ENCODE results near the gene ADAM17. TPM values are rescaled to one million over a fixed set of nuclear protein-coding genes. Genes with fewer than 3 reads are reported as not detected.
A peak's percentile ranks its signal among the peaks of the same experiment; 100 is the strongest.
"Not testable (repeated sequence)": the region's sequence is repeated elsewhere in the genome, so short reads cannot be mapped to it uniquely, and the experiment has no call there.

Gene ADAM17
- total RNA-seq, 2 experiments from 2014 or later, result 24.0 to 24.7 TPM

DNA sequence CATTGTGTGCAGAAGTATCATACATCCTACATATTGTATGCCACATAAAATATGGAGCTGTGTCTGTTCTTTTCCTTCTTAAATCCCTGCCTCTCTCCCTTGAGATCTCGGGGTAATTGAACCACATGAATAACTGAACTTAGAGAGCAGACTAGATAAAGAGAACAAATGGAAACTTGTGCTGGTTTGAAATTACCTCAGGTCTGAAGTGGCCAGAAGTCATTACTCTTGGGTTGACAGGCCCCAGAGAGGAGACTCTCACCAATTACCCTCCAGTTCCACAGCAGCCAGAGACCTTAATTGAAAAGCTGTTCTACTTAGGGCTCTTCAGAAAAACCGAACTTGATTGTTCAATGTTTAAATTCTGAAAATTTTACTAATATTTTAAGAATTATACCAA is 5.0 kb upstream of the ADAM17 start:
- Mint-ChIP-seq H3K9me3 (no peaks in the 10 kb centered on the region), H3K36me3 (peaks cover 5% of the 10 kb centered on the region), H3K4me3 (no peak overlapping the region), H3K27ac (peak overlapping the region; percentile 18), H3K27me3 (no peaks in the 10 kb centered on the region), H3K4me1 (ENCODE audit: low read depth) (peaks cover 11% of the 10 kb centered on the region)
- DNase-seq, result no peak
- intact Hi-C loops (cut with micrococcal nuclease), result no loop called here
- ChIA-PET POLR2A (no interaction called here), CTCF (no interaction called here)

DNA sequence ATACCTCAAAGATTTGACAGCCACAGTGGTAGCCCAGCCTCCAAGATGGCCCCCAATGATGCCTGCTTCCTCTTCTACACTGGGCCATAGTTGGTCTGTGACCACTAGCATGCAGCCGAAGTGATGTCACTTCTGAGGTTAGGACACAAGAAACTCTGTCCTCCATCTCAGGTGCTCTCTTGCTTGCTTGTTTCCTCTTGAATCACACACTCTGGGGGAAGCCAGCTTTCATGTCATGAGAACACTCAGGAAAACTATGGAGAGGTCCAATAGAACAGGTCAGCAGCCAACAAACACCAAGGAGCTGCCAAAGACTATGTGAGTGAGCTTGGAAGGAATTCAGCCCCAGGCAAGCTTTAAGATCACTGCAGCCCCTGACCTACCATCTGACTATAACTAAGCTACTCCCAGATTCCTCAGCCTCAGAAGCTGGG is 3.3 kb upstream of the ADAM17 start:
- no peak overlapping the region for H3K4me3 Mint-ChIP-seq
- CTCF ChIA-PET, result interaction anchor here (0.6 to 0.9 kb wide), 3 partner anchors 11 to 380 kb away, joined by 3 to 4 read pairs (median 3); no protein-coding TSS in a partner anchor
- DNase-seq, result no peak
- peaks cover 8% of the 10 kb centered on the region for H3K36me3 Mint-ChIP-seq
- H3K9me3 Mint-ChIP-seq, result no peaks in the 10 kb centered on the region
- POLR2A ChIA-PET, result no interaction called here
- H3K27ac Mint-ChIP-seq, result no peak overlapping the region
- H3K4me1 Mint-ChIP-seq (ENCODE audit: low read depth), result peaks cover 23% of the 10 kb centered on the region
- intact Hi-C loops (cut with micrococcal nuclease), result no loop called here
- H3K27me3 Mint-ChIP-seq, result no peaks in the 10 kb centered on the region

DNA sequence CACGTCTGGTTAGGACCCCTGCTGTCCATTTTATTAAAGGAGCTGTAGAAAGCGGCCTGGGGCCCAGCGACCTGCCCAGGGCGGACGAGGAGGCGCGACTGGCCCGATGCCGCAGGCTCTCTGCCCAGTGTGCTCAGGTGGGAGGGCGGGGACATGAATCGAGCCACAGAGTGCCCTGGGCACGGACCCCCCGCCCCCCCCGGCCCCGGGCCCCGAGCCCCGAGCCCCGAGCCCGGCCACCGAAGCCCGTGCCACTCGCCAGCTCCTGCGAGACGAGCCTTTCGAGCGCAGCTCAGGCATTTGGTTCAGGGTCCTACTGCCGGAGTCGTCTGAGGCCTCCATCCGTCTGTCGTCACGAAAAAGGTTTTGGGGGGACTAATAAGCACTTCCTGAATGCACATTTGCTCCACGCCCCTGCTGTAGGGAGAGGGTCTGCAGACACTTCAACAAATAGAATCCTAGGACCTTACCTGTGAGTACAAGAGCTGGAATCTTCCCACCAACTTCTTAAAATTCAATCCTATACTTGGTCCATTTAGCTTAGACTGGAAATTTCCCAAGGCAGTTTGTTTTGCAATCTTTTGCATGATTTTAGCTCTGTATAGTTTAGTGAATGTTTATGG is 602 bp upstream of the ADAM17 start:
- ChIA-PET CTCF (interaction anchor here (0.6 to 2.6 kb wide), 19 partner anchors 12 to 416 kb away, joined by 3 to 17 read pairs (median 4); partner anchors contain the start of genes CPSF3 and ITGB1BP1), POLR2A (interaction anchor here (0.6 to 3.3 kb wide), 26 partner anchors 9 to 287 kb away, joined by 3 to 38 read pairs (median 5); partner anchors contain the start of genes CPSF3, ITGB1BP1, TAF1B and YWHAQ)
- intact Hi-C loops (cut with micrococcal nuclease), result no loop called here
- Mint-ChIP-seq H3K27me3 (no peaks in the 10 kb centered on the region), H3K9me3 (no peaks in the 10 kb centered on the region), H3K27ac (peak overlapping the region; percentile 98), H3K4me3 (peak overlapping the region; percentile 100), H3K36me3 (peaks cover 8% of the 10 kb centered on the region), H3K4me1 (ENCODE audit: low read depth) (peaks cover 47% of the 10 kb centered on the region)
- peak; percentile 47 for DNase-seq

DNA sequence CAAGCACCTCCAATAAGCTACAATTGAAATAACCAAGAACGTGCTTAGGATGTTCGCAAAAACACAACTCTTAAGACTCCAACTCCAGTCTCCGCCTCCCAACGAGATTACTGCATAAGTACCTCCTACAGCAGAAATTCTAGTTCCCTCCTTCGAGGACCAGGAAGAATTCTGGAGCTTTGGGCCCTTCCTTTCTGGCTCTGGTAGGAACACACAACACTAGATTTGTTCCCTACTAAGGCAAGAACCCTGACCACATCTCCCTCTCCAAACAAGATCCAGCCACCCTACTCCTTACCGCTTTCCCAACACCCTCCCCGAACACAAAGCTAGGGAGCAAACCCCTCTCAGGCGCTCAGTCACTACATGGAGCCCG is 721 bp downstream of the ADAM17 start:
- intact Hi-C loops (cut with micrococcal nuclease), result loop anchor here (1.0 to 5.0 kb wide), 5 partner anchors 76 to 568 kb away; partner anchors contain the start of gene RRM2
- Mint-ChIP-seq H3K36me3 (peaks cover 8% of the 10 kb centered on the region), H3K4me1 (ENCODE audit: low read depth) (peaks cover 53% of the 10 kb centered on the region), H3K9me3 (no peaks in the 10 kb centered on the region), H3K4me3 (peak overlapping the region; percentile 100), H3K27me3 (no peaks in the 10 kb centered on the region), H3K27ac (peak overlapping the region; percentile 98)
- DNase-seq, result peak; percentile 55
- CTCF ChIA-PET, result interaction anchor here (0.7 to 2.6 kb wide), 12 partner anchors 15 to 244 kb away, joined by 3 to 17 read pairs (median 4); partner anchors contain the start of gene YWHAQ
- POLR2A ChIA-PET, result interaction anchor here (0.7 to 3.3 kb wide), 21 partner anchors 9 to 288 kb away, joined by 3 to 38 read pairs (median 5); partner anchors contain the start of genes CPSF3, ITGB1BP1, TAF1B and YWHAQ

DNA sequence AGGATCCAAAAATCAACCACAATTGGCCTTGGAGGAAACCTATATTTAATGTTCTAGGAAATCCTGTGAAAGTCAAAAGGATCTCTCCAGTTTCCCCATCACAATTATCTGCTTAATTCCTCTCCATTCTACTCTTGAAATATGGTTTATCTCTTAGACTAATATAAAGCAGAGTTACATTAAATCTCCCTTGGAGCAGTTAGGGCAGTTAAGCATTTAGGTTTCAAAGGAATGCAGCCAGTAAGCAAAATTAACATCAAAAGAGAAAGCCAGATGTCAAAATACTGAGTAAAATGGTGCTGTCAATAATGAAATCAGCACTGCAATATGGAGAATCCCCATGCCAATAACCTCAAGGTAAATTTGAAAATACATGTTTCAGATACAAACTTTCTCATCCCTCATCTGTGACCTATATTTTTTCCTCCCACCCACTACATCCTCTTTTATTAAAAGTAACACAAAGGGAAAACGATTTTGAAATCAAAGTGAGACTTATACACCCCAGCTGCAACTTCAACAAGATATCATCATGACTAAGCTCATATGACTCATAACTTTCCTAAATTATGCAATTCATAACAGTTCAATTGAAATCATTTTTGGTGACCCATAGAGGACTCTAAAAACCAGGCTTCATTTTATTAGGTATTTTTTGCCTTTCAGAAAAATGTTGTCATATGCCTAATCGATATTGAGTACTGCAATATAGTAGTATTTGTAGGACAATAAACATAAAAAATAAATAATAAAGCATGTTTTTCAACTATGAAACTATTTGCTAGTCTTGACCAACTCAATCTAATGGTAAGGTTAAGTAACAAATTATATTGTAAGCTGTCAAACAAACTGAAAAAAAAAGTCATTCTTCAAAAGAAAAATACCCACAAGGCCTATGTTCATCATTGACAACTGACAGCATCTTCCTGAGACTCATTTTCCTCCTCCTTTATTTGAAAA is 3.1 kb downstream of the ADAM17 start:
- Mint-ChIP-seq H3K27me3 (no peaks in the 10 kb centered on the region), H3K36me3 (peaks cover 6% of the 10 kb centered on the region), H3K4me1 (ENCODE audit: low read depth) (peaks cover 66% of the 10 kb centered on the region), H3K27ac (peak overlapping the region; percentile 77), H3K4me3 (peak overlapping the region; percentile 48), H3K9me3 (no peaks in the 10 kb centered on the region)
- CTCF ChIA-PET, result interaction anchor here (1.3 kb wide), 1 partner anchor 218 kb away, joined by 5 read pairs; no protein-coding TSS in a partner anchor
- intact Hi-C loops (cut with micrococcal nuclease), result loop anchor here (1.0 to 5.0 kb wide), 10 partner anchors 42 to 230 kb away; partner anchors contain the start of genes CPSF3 and ITGB1BP1
- no peak for DNase-seq
- POLR2A ChIA-PET, result interaction anchor here (0.6 to 0.8 kb wide), 3 partner anchors 79 to 203 kb away, joined by 3 read pairs; no protein-coding TSS in a partner anchor

DNA sequence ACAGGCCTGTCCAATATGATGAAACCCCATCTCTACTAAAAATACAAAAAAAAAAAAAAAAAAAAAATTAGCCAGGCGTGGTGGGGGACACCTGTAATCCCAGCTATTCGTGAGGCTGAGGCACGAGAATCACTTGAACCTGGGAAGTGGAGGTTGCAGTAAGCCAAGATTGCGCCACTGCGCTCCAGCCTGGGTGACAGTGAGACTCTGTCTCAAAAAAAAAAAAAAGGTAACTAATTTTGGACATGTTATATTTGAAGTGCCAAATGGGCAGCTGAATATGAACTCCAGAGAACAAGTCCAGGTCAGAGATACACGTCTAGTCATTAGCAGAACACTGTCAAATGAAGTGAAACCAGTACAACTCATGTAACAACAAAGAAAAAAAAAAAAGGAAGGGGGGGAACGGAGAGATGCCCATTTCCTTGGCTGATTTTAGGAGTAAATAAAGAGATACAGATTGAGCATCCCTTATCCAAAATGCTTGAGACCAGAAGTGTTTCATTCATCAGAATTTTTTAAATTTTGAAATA is 4.7 kb downstream of the ADAM17 start:
- DNase-seq, H3K36me3 Mint-ChIP-seq, H3K27me3 Mint-ChIP-seq, CTCF ChIA-PET, H3K9me3 Mint-ChIP-seq: not testable (repeated sequence)
- POLR2A ChIA-PET, result interaction anchor here (0.6 to 1.2 kb wide), 3 partner anchors 78 to 293 kb away, joined by 3 to 7 read pairs (median 4); partner anchors contain the start of gene YWHAQ
- Mint-ChIP-seq H3K27ac (peak overlapping the region; percentile 64), H3K4me3 (peak overlapping the region; percentile 41), H3K4me1 (ENCODE audit: low read depth) (peaks cover 69% of the 10 kb centered on the region)
- intact Hi-C loops (cut with micrococcal nuclease), result loop anchor here (5.0 kb wide), 1 partner anchor 231 kb away; no protein-coding TSS in a partner anchor

DNA sequence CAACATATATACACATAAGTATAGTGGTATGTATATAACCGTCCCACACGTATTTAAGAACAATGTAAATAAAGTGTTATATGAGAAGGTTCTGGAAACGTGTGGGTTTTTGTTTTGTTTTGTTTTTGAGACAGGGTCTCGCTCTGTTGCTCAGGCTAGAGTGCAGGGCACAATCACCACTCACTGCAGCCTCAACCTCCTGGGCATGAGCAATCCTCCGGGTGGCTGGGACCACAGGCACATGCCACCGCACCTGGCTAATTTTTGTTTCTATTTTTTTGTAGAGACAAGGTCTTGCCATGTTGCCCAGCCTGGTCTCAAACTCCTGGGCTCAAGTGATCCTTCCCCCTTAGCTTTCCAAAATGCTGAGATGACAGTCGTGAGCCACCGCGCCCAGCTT is 6.2 kb downstream of the ADAM17 start:
- intact Hi-C loops (cut with micrococcal nuclease), result no loop called here
- Mint-ChIP-seq H3K4me3 (no peak overlapping the region), H3K9me3 (no peaks in the 10 kb centered on the region), H3K36me3 (no peaks in the 10 kb centered on the region), H3K27me3 (no peaks in the 10 kb centered on the region), H3K27ac (peak overlapping the region; percentile 13), H3K4me1 (ENCODE audit: low read depth) (peaks cover 71% of the 10 kb centered on the region)
- CTCF ChIA-PET, result interaction anchor here (0.8 to 1.0 kb wide), 2 partner anchors 50 to 406 kb away, joined by 3 read pairs; no protein-coding TSS in a partner anchor
- DNase-seq, result no peak
- POLR2A ChIA-PET, result no interaction called here

DNA sequence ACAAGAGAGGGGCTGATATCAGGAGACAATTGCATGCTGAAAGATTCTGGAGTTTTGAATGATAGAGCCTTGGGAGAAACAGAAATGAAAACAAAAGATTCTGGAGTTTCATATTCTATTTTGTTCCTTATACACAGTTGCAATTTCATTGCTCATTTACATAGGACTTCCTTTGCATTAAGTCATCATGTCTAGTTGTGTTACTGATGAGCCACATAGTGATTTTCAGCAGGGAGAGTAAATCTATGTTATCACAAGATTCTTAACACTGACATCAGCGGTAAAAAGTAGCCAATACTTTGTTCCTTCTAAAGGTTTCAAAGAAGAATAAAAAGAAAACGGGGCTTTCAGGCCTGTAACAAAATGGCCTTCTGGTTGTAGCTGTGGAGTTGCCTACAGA is 7.1 kb downstream of the ADAM17 start:
- H3K4me3 Mint-ChIP-seq, result peak overlapping the region; percentile 53
- no peak for DNase-seq
- POLR2A ChIA-PET, result interaction anchor here (0.8 kb wide), 1 partner anchor 107 kb away, joined by 3 read pairs; no protein-coding TSS in a partner anchor
- intact Hi-C loops (cut with micrococcal nuclease), result loop anchor here (1.0 kb wide), 1 partner anchor 205 kb away; no protein-coding TSS in a partner anchor
- CTCF ChIA-PET, result interaction anchor here (0.6 to 0.9 kb wide), 3 partner anchors 10 to 405 kb away, joined by 3 read pairs; no protein-coding TSS in a partner anchor
- H3K36me3 Mint-ChIP-seq, result peaks cover 1% of the 10 kb centered on the region
- H3K27ac Mint-ChIP-seq, result peak overlapping the region; percentile 79
- peaks cover 69% of the 10 kb centered on the region for H3K4me1 Mint-ChIP-seq (ENCODE audit: low read depth)
- no peaks in the 10 kb centered on the region for H3K9me3 Mint-ChIP-seq
- H3K27me3 Mint-ChIP-seq, result no peaks in the 10 kb centered on the region

DNA sequence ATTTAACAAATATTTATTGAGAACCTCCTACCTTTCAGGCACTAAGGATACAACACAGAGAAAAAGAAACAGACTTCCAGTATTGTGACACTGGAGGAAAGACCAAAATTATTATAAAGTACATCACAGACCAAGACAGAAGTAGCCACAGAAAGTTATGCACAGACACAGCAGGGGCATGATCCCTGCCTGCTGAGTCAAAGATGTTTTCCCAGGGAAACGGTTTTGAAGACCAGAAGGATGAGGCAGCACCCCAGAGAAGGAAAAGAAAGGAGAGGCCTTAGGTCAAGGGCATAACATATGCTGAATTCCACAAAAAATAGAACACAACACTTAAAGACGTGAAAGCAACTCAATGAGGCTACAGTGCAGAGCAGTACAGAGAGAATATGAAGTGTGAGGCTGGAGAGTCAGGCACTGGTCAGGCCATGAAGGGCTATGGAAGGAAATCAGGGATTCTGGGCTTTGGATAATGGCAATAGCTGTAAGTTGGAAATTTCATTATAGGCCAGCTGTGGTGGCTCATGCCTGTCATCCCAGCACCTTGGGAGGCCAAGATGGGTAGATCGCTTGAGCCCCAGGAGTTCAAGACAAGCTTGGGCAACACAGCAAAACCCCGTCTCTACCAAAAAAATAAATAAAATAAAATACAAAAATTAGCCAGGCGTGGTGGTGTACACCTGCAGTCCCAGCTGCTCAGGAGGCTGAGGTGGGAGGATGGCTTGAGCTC is 8.2 kb downstream of the ADAM17 start:
- no peak overlapping the region for H3K4me3 Mint-ChIP-seq
- no peaks in the 10 kb centered on the region for H3K9me3 Mint-ChIP-seq
- peaks cover 65% of the 10 kb centered on the region for H3K4me1 Mint-ChIP-seq (ENCODE audit: low read depth)
- no peak for DNase-seq
- ChIA-PET CTCF (interaction anchor here (0.6 to 0.9 kb wide), 2 partner anchors 11 to 108 kb away, joined by 3 read pairs; no protein-coding TSS in a partner anchor), POLR2A (no interaction called here)
- no peaks in the 10 kb centered on the region for H3K27me3 Mint-ChIP-seq
- H3K27ac Mint-ChIP-seq, result no peak overlapping the region
- H3K36me3 Mint-ChIP-seq, result peaks cover 6% of the 10 kb centered on the region
- intact Hi-C loops (cut with micrococcal nuclease), result no loop called here

DNA sequence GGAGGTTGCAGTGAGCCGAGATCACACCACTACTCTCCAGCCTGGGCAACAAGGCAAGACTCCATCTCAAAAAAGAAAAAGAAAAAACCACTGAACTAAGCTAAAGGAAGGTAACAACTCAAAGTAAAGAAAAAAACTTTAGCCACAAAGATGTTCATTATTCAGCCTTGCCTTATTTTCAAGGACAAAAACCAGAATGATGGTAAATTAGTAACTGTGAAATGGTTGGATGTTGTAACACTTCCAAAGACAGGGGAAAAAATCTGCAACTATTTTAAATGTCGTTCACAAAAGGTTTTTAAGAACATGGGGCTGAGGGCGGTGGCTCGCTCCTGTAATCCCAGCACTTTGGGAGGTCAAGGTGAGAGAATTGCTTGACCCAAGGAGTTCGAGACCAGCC is 10.1 kb downstream of the ADAM17 start:
- peaks cover 8% of the 10 kb centered on the region for H3K36me3 Mint-ChIP-seq
- POLR2A ChIA-PET, result interaction anchor here (0.9 kb wide), 1 partner anchor 10 kb away, joined by 3 read pairs; the partner anchor contains the start of gene ADAM17

DNA sequence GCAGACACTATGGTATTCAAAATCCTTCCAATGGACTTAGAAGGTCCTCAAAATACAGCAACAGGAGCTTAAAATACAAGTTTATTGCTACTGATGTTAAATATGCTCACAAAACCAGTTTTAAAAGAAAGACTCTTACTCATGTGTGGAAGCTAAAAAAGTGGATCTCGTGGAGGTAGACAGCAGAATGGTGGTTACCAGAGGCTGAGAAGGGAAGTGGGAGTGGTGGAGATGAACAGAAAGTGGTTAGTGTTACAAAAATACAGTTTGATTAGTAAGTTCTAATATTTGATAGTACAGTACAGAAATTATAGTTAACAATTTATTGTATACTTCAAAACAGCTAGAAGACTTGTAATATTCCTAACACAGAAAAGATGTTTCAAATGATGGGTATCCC is 12.1 kb downstream of the ADAM17 start:
- Mint-ChIP-seq H3K4me1 (ENCODE audit: low read depth) (peaks cover 45% of the 10 kb centered on the region), H3K4me3 (no peak overlapping the region), H3K27ac (peak overlapping the region; percentile 39), H3K9me3 (no peaks in the 10 kb centered on the region), H3K36me3 (peaks cover 8% of the 10 kb centered on the region), H3K27me3 (no peaks in the 10 kb centered on the region)
- no peak for DNase-seq
- CTCF ChIA-PET, result interaction anchor here (1.0 kb wide), 1 partner anchor 12 kb away, joined by 3 read pairs; the partner anchor contains the start of gene ADAM17
- POLR2A ChIA-PET, result no interaction called here
- intact Hi-C loops (cut with micrococcal nuclease), result no loop called here

More for the DNA sequence above, 10.1 kb downstream of the ADAM17 start:
- no peaks in the 10 kb centered on the region for H3K9me3 Mint-ChIP-seq
- intact Hi-C loops (cut with micrococcal nuclease), result no loop called here
- H3K4me3 Mint-ChIP-seq, result no peak overlapping the region
- no peak overlapping the region for H3K27ac Mint-ChIP-seq
- DNase-seq, result no peak
- no peaks in the 10 kb centered on the region for H3K27me3 Mint-ChIP-seq
- peaks cover 51% of the 10 kb centered on the region for H3K4me1 Mint-ChIP-seq (ENCODE audit: low read depth)
- CTCF ChIA-PET, result no interaction called here

Measured in activated CD4-positive, alpha-beta memory T cell treated with anti-CD3 and anti-CD28 coated beads for 36 hours (primary cell).